ENCODE data around the gene LEO1. TPM values are rescaled to one million over a fixed set of nuclear protein-coding genes. Genes with fewer than 3 reads are reported as not detected.

The LEO1 gene
- total and polyA plus RNA-seq, 2 of the 13 experiments (the other 11 are each of a cell fraction or from before 2014, with no cell fraction given): 17.0 to 60.3 TPM

DNA sequence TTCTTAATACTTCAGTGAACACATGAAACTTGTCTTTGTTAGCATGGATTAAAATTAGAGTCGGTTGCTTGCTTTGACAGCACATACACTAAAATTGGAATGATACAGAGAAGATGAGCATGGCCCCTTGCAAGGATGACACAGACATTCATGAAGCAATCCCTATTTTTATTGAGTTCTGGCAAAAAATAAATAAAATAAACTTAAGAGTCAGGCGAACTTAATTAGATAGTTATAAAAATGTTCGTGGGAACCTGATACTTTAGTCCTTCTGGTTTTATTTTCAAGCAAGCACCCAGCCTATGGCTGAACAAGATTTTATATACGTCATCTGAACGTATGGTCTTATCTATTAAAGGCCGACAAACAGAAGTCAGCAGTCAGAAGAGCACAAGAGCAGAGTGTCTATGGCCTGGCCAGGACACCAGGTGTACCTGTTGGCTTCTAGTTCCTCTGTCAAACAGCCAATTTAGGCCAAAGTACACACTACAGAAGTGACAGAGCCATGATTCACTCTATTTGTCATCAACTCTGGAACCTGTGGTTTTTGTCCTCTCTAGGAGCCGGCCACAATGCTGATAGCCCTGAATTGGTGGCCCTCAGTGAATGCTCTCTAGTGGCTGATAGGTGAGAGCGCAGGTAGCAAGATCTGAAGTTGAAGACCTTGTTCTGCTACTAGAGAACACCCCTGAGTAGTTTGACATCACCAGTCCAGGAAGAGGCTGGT is 64.3 kb downstream of the LEO1 start (continued):
- TF ChIP-seq HIVEP1 (CRISPR knock-in tag; IDR thresholded peaks at IDR 0.05) (no peak), U2AF2 (IDR thresholded peaks at IDR 0.05; ENCODE audit: low read depth, low read length) (no peak), ERF (CRISPR knock-in tag; IDR thresholded peaks at IDR 0.05) (peak; percentile 49; the same call in 1 of the 2 replicates), ZBTB7A (CRISPR knock-in tag; IDR thresholded peaks at IDR 0.05) (no peak), TGIF2 (CRISPR knock-in tag; IDR thresholded peaks at IDR 0.05) (peak; percentile 88; the same call in 1 of the 2 replicates), PLRG1 (conservative IDR thresholded peaks at IDR 0.05) (no peak), YEATS2 (CRISPR knock-in tag; IDR thresholded peaks at IDR 0.05; ENCODE audit: borderline replicate concordance) (peak; percentile 27; the same call in 1 of the 2 replicates), SOX5 (CRISPR knock-in tag; IDR thresholded peaks at IDR 0.05; ENCODE audit: borderline replicate concordance) (peak; percentile 67), FIP1L1 (IDR thresholded peaks at IDR 0.05; ENCODE audit: borderline replicate concordance, insufficient read depth, low read depth, low read length) (no peak), PHF20 (CRISPR knock-in tag; IDR thresholded peaks at IDR 0.05) (no peak), ARID5B (CRISPR knock-in tag; IDR thresholded peaks at IDR 0.05) (peak; percentile 76), MAX (IDR thresholded peaks at IDR 0.05) (peak; percentile 28; the same call in 1 of the 2 replicates), POLR2A (IDR thresholded peaks at IDR 0.05; ENCODE audit: insufficient read depth in 1 of 2, low read depth in 2 of 2, low read length in 2 of 2) (0 out of 4 replicates have a peak, but pooled peaks of 1 of the 2 experiments have one; percentile 30), ZNF720 (CRISPR knock-in tag; IDR thresholded peaks at IDR 0.05) (no peak), ZNF232 (CRISPR knock-in tag; IDR thresholded peaks at IDR 0.05; ENCODE audit: borderline replicate concordance) (peak; percentile 86; the same call in 1 of the 2 replicates), HNF4A (CRISPR knock-in tag; IDR thresholded peaks at IDR 0.05) (peak; percentile 64), SNAI1 (CRISPR knock-in tag; IDR thresholded peaks at IDR 0.05; ENCODE audit: borderline replicate concordance) (no peak)
- TF ChIP-seq, protein P1, sequence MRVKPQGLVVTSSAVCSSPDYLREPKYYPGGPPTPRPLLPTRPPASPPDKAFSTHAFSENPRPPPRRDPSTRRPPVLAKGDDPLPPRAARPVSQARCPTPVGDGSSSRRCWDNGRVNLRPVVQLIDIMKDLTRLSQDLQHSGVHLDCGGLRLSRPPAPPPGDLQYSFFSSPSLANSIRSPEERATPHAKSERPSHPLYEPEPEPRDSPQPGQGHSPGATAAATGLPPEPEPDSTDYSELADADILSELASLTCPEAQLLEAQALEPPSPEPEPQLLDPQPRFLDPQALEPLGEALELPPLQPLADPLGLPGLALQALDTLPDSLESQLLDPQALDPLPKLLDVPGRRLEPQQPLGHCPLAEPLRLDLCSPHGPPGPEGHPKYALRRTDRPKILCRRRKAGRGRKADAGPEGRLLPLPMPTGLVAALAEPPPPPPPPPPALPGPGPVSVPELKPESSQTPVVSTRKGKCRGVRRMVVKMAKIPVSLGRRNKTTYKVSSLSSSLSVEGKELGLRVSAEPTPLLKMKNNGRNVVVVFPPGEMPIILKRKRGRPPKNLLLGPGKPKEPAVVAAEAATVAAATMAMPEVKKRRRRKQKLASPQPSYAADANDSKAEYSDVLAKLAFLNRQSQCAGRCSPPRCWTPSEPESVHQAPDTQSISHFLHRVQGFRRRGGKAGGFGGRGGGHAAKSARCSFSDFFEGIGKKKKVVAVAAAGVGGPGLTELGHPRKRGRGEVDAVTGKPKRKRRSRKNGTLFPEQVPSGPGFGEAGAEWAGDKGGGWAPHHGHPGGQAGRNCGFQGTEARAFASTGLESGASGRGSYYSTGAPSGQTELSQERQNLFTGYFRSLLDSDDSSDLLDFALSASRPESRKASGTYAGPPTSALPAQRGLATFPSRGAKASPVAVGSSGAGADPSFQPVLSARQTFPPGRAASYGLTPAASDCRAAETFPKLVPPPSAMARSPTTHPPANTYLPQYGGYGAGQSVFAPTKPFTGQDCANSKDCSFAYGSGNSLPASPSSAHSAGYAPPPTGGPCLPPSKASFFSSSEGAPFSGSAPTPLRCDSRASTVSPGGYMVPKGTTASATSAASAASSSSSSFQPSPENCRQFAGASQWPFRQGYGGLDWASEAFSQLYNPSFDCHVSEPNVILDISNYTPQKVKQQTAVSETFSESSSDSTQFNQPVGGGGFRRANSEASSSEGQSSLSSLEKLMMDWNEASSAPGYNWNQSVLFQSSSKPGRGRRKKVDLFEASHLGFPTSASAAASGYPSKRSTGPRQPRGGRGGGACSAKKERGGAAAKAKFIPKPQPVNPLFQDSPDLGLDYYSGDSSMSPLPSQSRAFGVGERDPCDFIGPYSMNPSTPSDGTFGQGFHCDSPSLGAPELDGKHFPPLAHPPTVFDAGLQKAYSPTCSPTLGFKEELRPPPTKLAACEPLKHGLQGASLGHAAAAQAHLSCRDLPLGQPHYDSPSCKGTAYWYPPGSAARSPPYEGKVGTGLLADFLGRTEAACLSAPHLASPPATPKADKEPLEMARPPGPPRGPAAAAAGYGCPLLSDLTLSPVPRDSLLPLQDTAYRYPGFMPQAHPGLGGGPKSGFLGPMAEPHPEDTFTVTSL (CRISPR knock-in tag; IDR thresholded peaks at IDR 0.05; ENCODE audit: borderline replicate concordance): peak; percentile 77; the same call in 1 of the 2 replicates
- TF ChIP-seq, protein P2, sequence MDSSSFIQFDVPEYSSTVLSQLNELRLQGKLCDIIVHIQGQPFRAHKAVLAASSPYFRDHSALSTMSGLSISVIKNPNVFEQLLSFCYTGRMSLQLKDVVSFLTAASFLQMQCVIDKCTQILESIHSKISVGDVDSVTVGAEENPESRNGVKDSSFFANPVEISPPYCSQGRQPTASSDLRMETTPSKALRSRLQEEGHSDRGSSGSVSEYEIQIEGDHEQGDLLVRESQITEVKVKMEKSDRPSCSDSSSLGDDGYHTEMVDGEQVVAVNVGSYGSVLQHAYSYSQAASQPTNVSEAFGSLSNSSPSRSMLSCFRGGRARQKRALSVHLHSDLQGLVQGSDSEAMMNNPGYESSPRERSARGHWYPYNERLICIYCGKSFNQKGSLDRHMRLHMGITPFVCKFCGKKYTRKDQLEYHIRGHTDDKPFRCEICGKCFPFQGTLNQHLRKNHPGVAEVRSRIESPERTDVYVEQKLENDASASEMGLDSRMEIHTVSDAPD (CRISPR knock-in tag; IDR thresholded peaks at IDR 0.05): peak; percentile 90

Data from HepG2 (cell line).